ENCODE measurements around the gene DENND1A. TPM values are rescaled to one million over a fixed set of nuclear protein-coding genes. Genes with fewer than 3 reads are reported as not detected.

Gene DENND1A
- total RNA-seq, 1 experiment from 2014 or later, result 19.7 TPM

DNA sequence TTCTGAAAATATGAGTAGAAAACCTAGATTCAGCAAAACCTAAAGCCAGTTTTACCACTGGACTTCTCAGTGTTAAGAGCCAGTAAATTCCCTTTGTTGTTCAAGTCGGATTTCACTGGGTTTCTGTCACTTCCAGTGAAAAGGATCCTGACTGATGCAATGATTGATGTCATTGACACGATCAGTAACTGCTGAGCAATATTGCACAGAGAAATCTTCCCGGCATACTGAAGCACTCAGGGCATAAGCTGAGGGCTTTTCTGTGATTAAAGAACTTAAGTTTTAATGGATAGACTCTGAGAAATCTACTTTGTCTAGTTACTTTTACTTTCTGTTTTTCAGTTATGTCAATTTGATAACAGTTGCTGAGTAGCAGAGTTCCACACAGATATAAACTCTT lies 61.9 kb downstream of the DENND1A start:
- POLR2A ChIA-PET, result no interaction called here
- ATAC-seq, result no peak
- no peak overlapping the region for H3K27ac ChIP-seq (ENCODE audit: low read length)
- H3K4me3 ChIP-seq (ENCODE audit: low read depth in 2 of 2, low read length in 2 of 2), result no peak overlapping the region
- in situ Hi-C loops (cut with HindIII; ENCODE audit: low pct_unique_long_range_greater_than_20kb, low sequenced_read_pairs) (no loop called here), intact Hi-C loops (cut with micrococcal nuclease; ENCODE audit: unreplicated experiment) (no loop called here)
- no peaks in the 10 kb centered on the region for H3K27me3 ChIP-seq (ENCODE audit: control insufficient read depth, insufficient read depth, low read length)
- TF ChIP-seq POLR2AphosphoS5 (IDR thresholded peaks at IDR 0.05; ENCODE audit: low read depth, low read length), result no peak
- TF ChIP-seq SIN3A (IDR thresholded peaks at IDR 0.05; ENCODE audit: borderline replicate concordance, insufficient read depth, low read depth, low read length), result no peak
- no peaks in the 10 kb centered on the region for H3K4me1 ChIP-seq (ENCODE audit: control insufficient read depth, insufficient read depth, low read length)
- BruUV-seq (replicated peaks), result no TSS peak
- DNase-seq (ENCODE audit: low read depth, low spot score), result no peak
- no peaks in the 10 kb centered on the region for H3K9me3 ChIP-seq (ENCODE audit: control insufficient read depth, insufficient read depth, low read depth, low read length)
- CTCF ChIA-PET, result no interaction called here
- no peaks in the 10 kb centered on the region for H3K36me3 ChIP-seq (ENCODE audit: control insufficient read depth, insufficient read depth, low read length)

GRCh38 chr9:123867034-123867433 lies 62.9 kb downstream of the DENND1A start:
- Histone ChIP-seq H3K4me3 (ENCODE audit: low read depth in 2 of 2, low read length in 2 of 2) (no peak overlapping the region), H3K9me3 (ENCODE audit: control insufficient read depth, insufficient read depth, low read depth, low read length) (no peaks in the 10 kb centered on the region), H3K36me3 (ENCODE audit: control insufficient read depth, insufficient read depth, low read length) (no peaks in the 10 kb centered on the region), H3K27me3 (ENCODE audit: control insufficient read depth, insufficient read depth, low read length) (no peaks in the 10 kb centered on the region), H3K4me1 (ENCODE audit: control insufficient read depth, insufficient read depth, low read length) (no peaks in the 10 kb centered on the region), H3K27ac (ENCODE audit: low read length) (no peak overlapping the region)
- TF ChIP-seq, protein P1, sequence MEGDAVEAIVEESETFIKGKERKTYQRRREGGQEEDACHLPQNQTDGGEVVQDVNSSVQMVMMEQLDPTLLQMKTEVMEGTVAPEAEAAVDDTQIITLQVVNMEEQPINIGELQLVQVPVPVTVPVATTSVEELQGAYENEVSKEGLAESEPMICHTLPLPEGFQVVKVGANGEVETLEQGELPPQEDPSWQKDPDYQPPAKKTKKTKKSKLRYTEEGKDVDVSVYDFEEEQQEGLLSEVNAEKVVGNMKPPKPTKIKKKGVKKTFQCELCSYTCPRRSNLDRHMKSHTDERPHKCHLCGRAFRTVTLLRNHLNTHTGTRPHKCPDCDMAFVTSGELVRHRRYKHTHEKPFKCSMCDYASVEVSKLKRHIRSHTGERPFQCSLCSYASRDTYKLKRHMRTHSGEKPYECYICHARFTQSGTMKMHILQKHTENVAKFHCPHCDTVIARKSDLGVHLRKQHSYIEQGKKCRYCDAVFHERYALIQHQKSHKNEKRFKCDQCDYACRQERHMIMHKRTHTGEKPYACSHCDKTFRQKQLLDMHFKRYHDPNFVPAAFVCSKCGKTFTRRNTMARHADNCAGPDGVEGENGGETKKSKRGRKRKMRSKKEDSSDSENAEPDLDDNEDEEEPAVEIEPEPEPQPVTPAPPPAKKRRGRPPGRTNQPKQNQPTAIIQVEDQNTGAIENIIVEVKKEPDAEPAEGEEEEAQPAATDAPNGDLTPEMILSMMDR (IDR thresholded peaks at IDR 0.05), result no peak
- TF ChIP-seq SIN3A (IDR thresholded peaks at IDR 0.05; ENCODE audit: borderline replicate concordance, insufficient read depth, low read depth, low read length) (no peak), TCF7L2 (IDR thresholded peaks at IDR 0.05; ENCODE audit: low read depth, low read length) (no peak), REST (IDR thresholded peaks at IDR 0.05; ENCODE audit: insufficient read depth in 1 of 2, low read depth in 2 of 2, low read length in 1 of 2) (no peak), POLR2AphosphoS5 (IDR thresholded peaks at IDR 0.05; ENCODE audit: low read depth, low read length) (no peak)
- no TSS peak for BruUV-seq (replicated peaks)
- POLR2A ChIA-PET, result no interaction called here
- intact Hi-C loops (cut with micrococcal nuclease; ENCODE audit: unreplicated experiment), result no loop called here
- CTCF ChIA-PET, result no interaction called here
- DNase-seq (ENCODE audit: low read depth, low spot score) (no peak), ATAC-seq (no peak)
- in situ Hi-C loops (cut with HindIII; ENCODE audit: low pct_unique_long_range_greater_than_20kb, low sequenced_read_pairs), result no loop called here

GRCh38 chr9:123866497-123866896 lies 63.4 kb downstream of the DENND1A start:
- ChIA-PET CTCF (no interaction called here), POLR2A (no interaction called here)
- TF ChIP-seq POLR2AphosphoS5 (IDR thresholded peaks at IDR 0.05; ENCODE audit: low read depth, low read length) (no peak), REST (IDR thresholded peaks at IDR 0.05; ENCODE audit: insufficient read depth in 1 of 2, low read depth in 2 of 2, low read length in 1 of 2) (no peak), TCF7L2 (IDR thresholded peaks at IDR 0.05; ENCODE audit: low read depth, low read length) (no peak), SIN3A (IDR thresholded peaks at IDR 0.05; ENCODE audit: borderline replicate concordance, insufficient read depth, low read depth, low read length) (no peak)
- TF ChIP-seq, protein P1 (IDR thresholded peaks at IDR 0.05), result no peak
- in situ Hi-C loops (cut with HindIII; ENCODE audit: low pct_unique_long_range_greater_than_20kb, low sequenced_read_pairs), result no loop called here
- Histone ChIP-seq H3K36me3 (ENCODE audit: control insufficient read depth, insufficient read depth, low read length) (no peaks in the 10 kb centered on the region), H3K27me3 (ENCODE audit: control insufficient read depth, insufficient read depth, low read length) (no peaks in the 10 kb centered on the region), H3K4me1 (ENCODE audit: control insufficient read depth, insufficient read depth, low read length) (no peaks in the 10 kb centered on the region), H3K4me3 (ENCODE audit: low read depth in 2 of 2, low read length in 2 of 2) (no peak overlapping the region), H3K9me3 (ENCODE audit: control insufficient read depth, insufficient read depth, low read depth, low read length) (no peaks in the 10 kb centered on the region), H3K27ac (ENCODE audit: low read length) (no peak overlapping the region)
- no TSS peak for BruUV-seq (replicated peaks)
- no peak for ATAC-seq
- no peak for DNase-seq (ENCODE audit: low read depth, low spot score)
- intact Hi-C loops (cut with micrococcal nuclease; ENCODE audit: unreplicated experiment), result no loop called here
